Gastroesophageal sphincter (tissue), 3 donors: ENCODE data around the gene CALHM3.
"Not testable (repeated sequence)": the region's sequence is repeated elsewhere in the genome, so short reads cannot be mapped to it uniquely, and the experiment has no call there.

ENCODE experiments used
- CTCF ChIP-seq, 4 experiments: fragments of 200-600 bp in 2 of 4; fragments of 450-650 bp in 2 of 4; sonication (generic) in 1 of 4; IDR thresholded peaks; one replicate each; pipeline ENCODE4 v1.5.1; 2017 to 2019; ENCODE audit warnings: antibody characterized with exemption in 4 of 4, mild to moderate bottlenecking in 2 of 4, moderate library complexity in 2 of 4
- EP300 ChIP-seq: sonication (generic); formaldehyde crosslinking; IDR thresholded peaks from one replicate; pipeline ENCODE4 v1.6.1; 2017; ENCODE audit warnings: antibody characterized with exemption, mild to moderate bottlenecking
- POLR2AphosphoS5 ChIP-seq: sonication (generic); formaldehyde crosslinking; IDR thresholded peaks from one replicate; pipeline ENCODE4 v1.6.1; 2017; ENCODE audit warnings: antibody characterized with exemption

- not testable (repeated sequence) for TF ChIP-seq CTCF (IDR thresholded peaks at IDR 0.05); POLR2AphosphoS5; EP300
Measured at GRCh38 chr10:103527476-103527875, 48.4 kb upstream of the CALHM3 start.
